Erythroblast (primary cell): Measurements from ENCODE around the gene PRUNE2.

Source experiments
- GATA1 ChIP-seq: IDR thresholded peaks from 2 replicates; pipeline ENCODE4 v1.6.1; 2011; ENCODE audit warnings: low read depth, mild to moderate bottlenecking, control low read depth, low read length, moderate library complexity
- POLR2A ChIP-seq: IDR thresholded peaks from 2 replicates; pipeline ENCODE4 v1.6.1; 2011; ENCODE audit warnings: mild to moderate bottlenecking, low read length

- TF ChIP-seq POLR2A (no peak), GATA1 (no peak)
These were observed 251.9 kb downstream of the PRUNE2 start for GRCh38 chr9:76654051-76654461.
